GM23248 (cell line): ENCODE results near the gene ITGB7. TPM values are rescaled to one million over a fixed set of nuclear protein-coding genes. Genes with fewer than 3 reads are reported as not detected.

Source experiments
- DNase-seq: peaks from one replicate; pipeline ENCODE4 v3.0.0-alpha.2; 2015
- H2AFZ ChIP-seq: fragments of 200-600 bp; sonication (generic); 2 replicates; pipeline ENCODE4 v1.6.1; 2016; ENCODE audit warnings: antibody characterized with exemption
- H3F3A ChIP-seq: fragments of 200-600 bp; sonication (generic); 2 replicates; pipeline ENCODE4 v1.6.1; 2016; ENCODE audit warnings: mild to moderate bottlenecking, antibody characterized with exemption, mixed run types; ENCODE audit not compliant: insufficient read depth
- H3K27ac ChIP-seq: fragments of 200-600 bp; sonication (generic); 2 replicates; pipeline ENCODE4 v1.5.1; 2016; ENCODE audit warnings: mild to moderate bottlenecking
- H3K27me3 ChIP-seq: fragments of 200-600 bp; sonication (generic); replicated peaks from 2 replicates; pipeline ENCODE4 v1.6.1; 2016; ENCODE audit warnings: mild to moderate bottlenecking; ENCODE audit not compliant: insufficient read depth
- H3K36me3 ChIP-seq: fragments of 200-600 bp; sonication (generic); 2 replicates; pipeline ENCODE4 v1.6.1; 2016; ENCODE audit warnings: low read depth, mild to moderate bottlenecking
- H3K4me1 ChIP-seq: fragments of 200-600 bp; sonication (generic); 2 replicates; pipeline ENCODE4 v1.6.1; 2016; ENCODE audit warnings: mild to moderate bottlenecking; ENCODE audit not compliant: insufficient read depth
- H3K4me2 ChIP-seq: fragments of 200-600 bp; sonication (generic); one replicate; pipeline ENCODE4 v1.6.1; 2016; ENCODE audit warnings: mild to moderate bottlenecking; ENCODE audit not compliant: unreplicated experiment
- H3K4me3 ChIP-seq: fragments of 200-600 bp; sonication (generic); 2 replicates; pipeline ENCODE4 v1.5.1; 2016; ENCODE audit warnings: mild to moderate bottlenecking
- H3K79me2 ChIP-seq: fragments of 200-600 bp; sonication (generic); 2 replicates; pipeline ENCODE4 v1.6.1; 2016; ENCODE audit warnings: mild to moderate bottlenecking; ENCODE audit not compliant: insufficient read depth
- H3K9ac ChIP-seq: fragments of 200-600 bp; sonication (generic); 2 replicates; pipeline ENCODE4 v1.6.1; 2016; ENCODE audit warnings: mild to moderate bottlenecking
- H3K9me2 ChIP-seq: fragments of 200-600 bp; sonication (generic); 2 replicates; pipeline ENCODE4 v1.6.1; 2016; ENCODE audit warnings: mixed run types, mild to moderate bottlenecking, moderate library complexity; ENCODE audit not compliant: insufficient read depth
- H3K9me3 ChIP-seq: fragments of 200-600 bp; sonication (generic); one replicate; pipeline ENCODE4 v1.6.1; 2017; ENCODE audit warnings: low read depth
- H4K20me1 ChIP-seq: fragments of 200-600 bp; sonication (generic); 2 replicates; pipeline ENCODE4 v1.6.0; 2016; ENCODE audit not compliant: insufficient read depth
- EZH2 ChIP-seq: fragments of 200-600 bp; sonication (generic); IDR thresholded peaks from 2 replicates; pipeline ENCODE4 v1.6.1; 2018; ENCODE audit warnings: antibody characterized with exemption, mild to moderate bottlenecking; ENCODE audit not compliant: insufficient read depth, poor library complexity, severe bottlenecking
- EZH2phosphoT487 ChIP-seq: fragments of 200-600 bp; sonication (generic); IDR thresholded peaks from 2 replicates; pipeline ENCODE4 v1.6.1; 2018; ENCODE audit warnings: antibody characterized with exemption, moderate library complexity, mild to moderate bottlenecking, low read depth; ENCODE audit not compliant: insufficient read depth
- WGBS, 2 experiments: methylation state at CpG; one replicate each; pipeline ENCODE4 v1.1.6; 2015 to 2017; ENCODE audit warnings: low lambda C conversion rate in 2 of 2, low coverage in 1 of 2; ENCODE audit errors: missing lambda C conversion rate in 2 of 2; 5-methylcytosine and 5-hydroxymethylcytosine counted together
- in situ Hi-C: fragments of 300-500 bp; cut with MboI; formaldehyde crosslinking; loops from 2 replicates; pipeline ENCODE4 v1.15.0; 2020
- polyA plus RNA-seq: library from polyadenylated mRNA; unstranded; fragments of >200 nt; fragmentation: Nextera tagmentation; extraction: Ambion mirVana; gene quantifications from 2 replicates; pipeline ENCODE4 v1.2.1, GENCODE V29; 2016
- total RNA-seq: library from RNA; depleted of rRNA; stranded (reverse); fragments of >200 nt; shearing (Covaris generic); gene quantifications from 2 replicates; pipeline ENCODE4 v1.2.3, GENCODE V29; 2014

Gene ITGB7
- total and polyA plus RNA-seq, 2 experiments from 2014 or later: 1.2 to 1.4 TPM

GRCh38 chr12:53235164-53235563 is 28.1 kb upstream of the ITGB7 start:
- peaks cover 15% of the 10 kb centered on the region for H3K79me2 ChIP-seq
- H3K4me3 ChIP-seq: no peak overlapping the region
- no peak overlapping the region for H3K4me2 ChIP-seq
- in situ Hi-C loops: no loop called here
- TF ChIP-seq EZH2phosphoT487: no peak
- TF ChIP-seq EZH2: no peak
- H3K9ac ChIP-seq: no peak overlapping the region
- no peak overlapping the region for H3K27ac ChIP-seq
- DNase-seq: no peak
- H3K4me1 ChIP-seq: peaks cover 27% of the 10 kb centered on the region
- no peaks in the 10 kb centered on the region for H3K9me3 ChIP-seq
- no peaks in the 10 kb centered on the region for H3K36me3 ChIP-seq
- 50 to 52% methylated on average over 3 of the region's 3 CpGs for WGBS, 2 experiments
- H4K20me1 ChIP-seq: no peaks in the 10 kb centered on the region
- no peak overlapping the region for H2AFZ ChIP-seq
- peaks cover 4% of the 10 kb centered on the region; the same call in 1 of the 2 replicates for H3F3A ChIP-seq
- no peaks in the 10 kb centered on the region for H3K9me2 ChIP-seq
- no peaks in the 10 kb centered on the region for H3K27me3 ChIP-seq

GRCh38 chr12:53234271-53234914 is 27.3 kb upstream of the ITGB7 start:
- no peaks in the 10 kb centered on the region for H4K20me1 ChIP-seq
- peak overlapping the region; percentile 65 for H3K4me3 ChIP-seq
- WGBS, 2 experiments: 5 to 6% methylated on average over 2 to 12 of the region's 12 CpGs
- DNase-seq: peak; percentile 31
- TF ChIP-seq EZH2phosphoT487: no peak
- no peak for TF ChIP-seq EZH2
- peak overlapping the region; percentile 55 for H2AFZ ChIP-seq
- peak overlapping the region; percentile 77 for H3K4me2 ChIP-seq
- peaks cover 15% of the 10 kb centered on the region for H3K79me2 ChIP-seq
- no peaks in the 10 kb centered on the region for H3K9me3 ChIP-seq
- no peaks in the 10 kb centered on the region for H3K27me3 ChIP-seq
- H3K4me1 ChIP-seq: peaks cover 27% of the 10 kb centered on the region
- H3K9me2 ChIP-seq: no peaks in the 10 kb centered on the region
- in situ Hi-C loops: no loop called here
- H3K9ac ChIP-seq: peak overlapping the region; percentile 6; the same call in 1 of the 2 replicates
- no peaks in the 10 kb centered on the region for H3K36me3 ChIP-seq
- peaks cover 4% of the 10 kb centered on the region; the same call in 1 of the 2 replicates for H3F3A ChIP-seq
- peak overlapping the region; percentile 70 for H3K27ac ChIP-seq

GRCh38 chr12:53233671-53234121 is 26.6 kb upstream of the ITGB7 start:
- peaks cover 27% of the 10 kb centered on the region for H3K4me1 ChIP-seq
- peak overlapping the region; percentile 65 for H3K4me3 ChIP-seq
- in situ Hi-C loops: no loop called here

GRCh38 chr12:53232646-53233461 is 25.8 kb upstream of the ITGB7 start:
- Histone ChIP-seq H2AFZ (peak overlapping the region; percentile 23), H3F3A (peaks cover 4% of the 10 kb centered on the region; the same call in 1 of the 2 replicates), H3K27me3 (no peaks in the 10 kb centered on the region), H3K36me3 (no peaks in the 10 kb centered on the region), H3K4me1 (peaks cover 27% of the 10 kb centered on the region), H4K20me1 (no peaks in the 10 kb centered on the region), H3K79me2 (peaks cover 15% of the 10 kb centered on the region), H3K4me2 (peak overlapping the region; percentile 77), H3K9ac (peak overlapping the region; percentile 69), H3K4me3 (peak overlapping the region; percentile 65), H3K9me3 (no peaks in the 10 kb centered on the region), H3K9me2 (no peaks in the 10 kb centered on the region), H3K27ac (peak overlapping the region; percentile 70)
- DNase-seq: peak; percentile 78
- TF ChIP-seq EZH2: no peak
- TF ChIP-seq EZH2phosphoT487: no peak
- 0 to 2% methylated on average over 11 of the region's 11 CpGs for WGBS, 2 experiments
- in situ Hi-C loops: no loop called here

More at GRCh38 chr12:53233671-53234121, 26.6 kb upstream of the ITGB7 start:
- Histone ChIP-seq H2AFZ (peak overlapping the region; percentile 55), H3K27me3 (no peaks in the 10 kb centered on the region), H3K4me2 (peak overlapping the region; percentile 77), H3K27ac (peak overlapping the region; percentile 70), H3F3A (peaks cover 4% of the 10 kb centered on the region; the same call in 1 of the 2 replicates), H3K9ac (peak overlapping the region; percentile 69; the same call in 1 of the 2 replicates), H3K36me3 (no peaks in the 10 kb centered on the region), H3K9me2 (no peaks in the 10 kb centered on the region), H4K20me1 (no peaks in the 10 kb centered on the region), H3K79me2 (peaks cover 15% of the 10 kb centered on the region), H3K9me3 (no peaks in the 10 kb centered on the region)
- TF ChIP-seq EZH2phosphoT487 (no peak), EZH2 (no peak)
- WGBS, 2 experiments: 6 to 7% methylated on average over 6 to 7 of the region's 7 CpGs
- DNase-seq: peak; percentile 57
